HEK293T (cell line): ENCODE data around the gene TRRAP.

Source experiments
- ARNT ChIP-seq: fragments of 450-650 bp; IDR thresholded peaks from 2 replicates; pipeline ENCODE4 v1.6.1; 2017; ENCODE audit warnings: mild to moderate bottlenecking
- BHLHE40 ChIP-seq: fragments of 450-650 bp; IDR thresholded peaks from 2 replicates; pipeline ENCODE4 v1.6.1; 2016; ENCODE audit warnings: mild to moderate bottlenecking, moderate library complexity, borderline replicate concordance
- ELF4 ChIP-seq: fragments of 450-650 bp; IDR thresholded peaks from 2 replicates; pipeline ENCODE4 v1.6.1; 2017; ENCODE audit warnings: antibody characterized with exemption
- FOXA1 ChIP-seq: fragments of 450-650 bp; IDR thresholded peaks from 2 replicates; pipeline ENCODE4 v1.6.1; 2016; ENCODE audit warnings: mild to moderate bottlenecking
- FOXK2 ChIP-seq: fragments of 450-650 bp; IDR thresholded peaks from 2 replicates; pipeline ENCODE4 v1.6.1; 2016; ENCODE audit warnings: mild to moderate bottlenecking
- FOXM1 ChIP-seq: fragments of 450-650 bp; IDR thresholded peaks from 2 replicates; pipeline ENCODE4 v1.6.1; 2017; ENCODE audit warnings: mild to moderate bottlenecking, borderline replicate concordance
- HDGF ChIP-seq: fragments of 450-650 bp; IDR thresholded peaks from 2 replicates; pipeline ENCODE4 v1.6.1; 2017; ENCODE audit warnings: antibody characterized with exemption, borderline replicate concordance
- L3MBTL2 ChIP-seq: fragments of 450-650 bp; conservative IDR thresholded peaks from 2 replicates; pipeline ENCODE4 v1.6.1; 2016; ENCODE audit warnings: mild to moderate bottlenecking
- NFRKB ChIP-seq: fragments of 450-650 bp; IDR thresholded peaks from 2 replicates; pipeline ENCODE4 v1.6.1; 2016; ENCODE audit warnings: mild to moderate bottlenecking, moderate library complexity
- SP1 ChIP-seq: fragments of 450-650 bp; IDR thresholded peaks from 2 replicates; pipeline ENCODE4 v1.6.1; 2017
- SUZ12 ChIP-seq: fragments of 450-650 bp; IDR thresholded peaks from 2 replicates; pipeline ENCODE4 v1.6.1; 2016; ENCODE audit warnings: mild to moderate bottlenecking
- TARDBP ChIP-seq: fragments of 450-650 bp; IDR thresholded peaks from 2 replicates; pipeline ENCODE4 v1.6.1; 2016
- ZNF384 ChIP-seq: fragments of 450-650 bp; IDR thresholded peaks from 2 replicates; pipeline ENCODE4 v1.6.1; 2016
- TF ChIP-seq, protein P1 (sequence below): fragments of 450-650 bp; IDR thresholded peaks from 2 replicates; pipeline ENCODE4 v1.6.1; 2016

DNA sequence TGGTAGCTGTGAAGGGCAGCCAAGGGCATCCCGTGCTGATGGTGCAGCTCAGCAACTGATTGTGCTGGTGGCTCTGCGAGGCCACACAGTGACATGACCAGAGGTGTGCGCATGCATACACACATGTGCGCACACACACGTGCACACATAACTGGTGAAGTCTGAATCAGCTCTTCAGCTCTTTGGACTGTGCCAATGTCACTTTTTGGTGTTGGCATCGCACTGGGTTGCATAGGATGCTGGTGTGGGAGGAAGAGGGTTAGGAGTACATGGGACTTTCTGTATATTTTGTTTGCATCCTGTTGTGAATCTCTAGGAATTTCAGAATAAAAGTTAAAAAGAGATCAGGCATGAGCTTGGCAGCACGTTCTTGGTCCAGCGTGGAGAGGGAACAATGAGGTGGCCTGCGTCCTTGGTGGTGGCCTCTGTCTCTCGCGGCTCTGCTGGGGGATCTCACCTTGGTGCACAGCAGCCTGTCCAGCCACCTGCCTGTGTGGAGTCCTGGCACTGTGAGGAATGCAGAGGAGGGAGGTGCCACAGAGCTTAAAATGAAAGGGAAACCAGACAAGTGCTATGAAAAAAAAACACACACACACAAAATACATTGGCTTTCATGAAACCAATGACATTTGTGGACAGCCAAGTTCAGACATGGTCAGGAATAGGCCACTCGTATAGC lies 124.0 kb downstream of the TRRAP start:
- TF ChIP-seq L3MBTL2 (no peak), ZNF384 (no peak), FOXA1 (no peak), FOXK2 (no peak), BHLHE40 (no peak), NFRKB (no peak), SP1 (no peak), TARDBP (no peak), FOXM1 (no peak), ARNT (no peak), ELF4 (no peak), SUZ12 (no peak), HDGF (no peak)
- TF ChIP-seq, protein P1, sequence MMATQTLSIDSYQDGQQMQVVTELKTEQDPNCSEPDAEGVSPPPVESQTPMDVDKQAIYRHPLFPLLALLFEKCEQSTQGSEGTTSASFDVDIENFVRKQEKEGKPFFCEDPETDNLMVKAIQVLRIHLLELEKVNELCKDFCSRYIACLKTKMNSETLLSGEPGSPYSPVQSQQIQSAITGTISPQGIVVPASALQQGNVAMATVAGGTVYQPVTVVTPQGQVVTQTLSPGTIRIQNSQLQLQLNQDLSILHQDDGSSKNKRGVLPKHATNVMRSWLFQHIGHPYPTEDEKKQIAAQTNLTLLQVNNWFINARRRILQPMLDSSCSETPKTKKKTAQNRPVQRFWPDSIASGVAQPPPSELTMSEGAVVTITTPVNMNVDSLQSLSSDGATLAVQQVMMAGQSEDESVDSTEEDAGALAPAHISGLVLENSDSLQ = no peak
